ENCODE results near the gene PIGV. TPM values are rescaled to one million over a fixed set of nuclear protein-coding genes. Genes with fewer than 3 reads are reported as not detected.

Gene PIGV
- total RNA-seq, 2 experiments from 2014 or later = 10.3 to 18.0 TPM

GRCh38 chr1:26827663-26828062, 39.9 kb downstream of the PIGV start:
- Histone ChIP-seq H3K79me2 (ENCODE audit: insufficient read depth, low read depth, low read length) (peaks cover 6% of the 10 kb centered on the region; the same call in 1 of the 2 replicates), H3K27ac (ENCODE audit: low read depth, low read length, poor library complexity, severe bottlenecking) (no peak overlapping the region), H3K4me1 (ENCODE audit: insufficient read depth, low read length, poor library complexity, severe bottlenecking) (peaks cover 41% of the 10 kb centered on the region), H3K4me2 (ENCODE audit: low read length) (peak overlapping the region; percentile 79), H3K4me3 (ENCODE audit: low read depth, low read length, poor library complexity, severe bottlenecking) (peak overlapping the region; percentile 71), H3K9me3 (ENCODE audit: low read length) (no peaks in the 10 kb centered on the region), H3K36me3 (ENCODE audit: insufficient read depth, low read length) (peaks cover 7% of the 10 kb centered on the region; the same call in 1 of the 2 replicates), H3K9me2 (ENCODE audit: insufficient read depth, low read length) (no peaks in the 10 kb centered on the region), H4K20me1 (ENCODE audit: insufficient read depth, low read length) (no peaks in the 10 kb centered on the region), H2AFZ (ENCODE audit: low read length) (no peak overlapping the region)
- no peak for DNase-seq (ENCODE audit: low spot score)
- intact Hi-C loops (cut with micrococcal nuclease; ENCODE audit: unreplicated experiment) = no loop called here
- ChIA-PET POLR2A (no interaction called here), CTCF (ENCODE audit: unreplicated experiment) (interaction anchor here (0.9 kb wide), 1 partner anchor 17 kb away, joined by 3 read pairs; no protein-coding TSS in a partner anchor)
- no TSS peak for BruUV-seq (replicated peaks)
- TF ChIP-seq EZH2phosphoT487 (IDR thresholded peaks at IDR 0.05; ENCODE audit: borderline replicate concordance, low read depth, low read length) (no peak), CTCF (conservative IDR thresholded peaks at IDR 0.05; ENCODE audit: low read length) (no peak)

- Histone ChIP-seq H3K9me2 (ENCODE audit: insufficient read depth, low read length) (no peaks in the 10 kb centered on the region), H3K9me3 (ENCODE audit: low read length) (no peaks in the 10 kb centered on the region), H4K20me1 (ENCODE audit: insufficient read depth, low read length) (no peaks in the 10 kb centered on the region), H3K27ac (ENCODE audit: low read depth, low read length, poor library complexity, severe bottlenecking) (peak overlapping the region; percentile 37), H3K79me2 (ENCODE audit: insufficient read depth, low read depth, low read length) (peaks cover 6% of the 10 kb centered on the region; the same call in 1 of the 2 replicates), H3K4me2 (ENCODE audit: low read length) (peak overlapping the region; percentile 79), H3K36me3 (ENCODE audit: insufficient read depth, low read length) (peaks cover 15% of the 10 kb centered on the region; the same call in 1 of the 2 replicates), H3K4me1 (ENCODE audit: insufficient read depth, low read length, poor library complexity, severe bottlenecking) (peaks cover 48% of the 10 kb centered on the region), H2AFZ (ENCODE audit: low read length) (no peak overlapping the region), H3K4me3 (ENCODE audit: low read depth, low read length, poor library complexity, severe bottlenecking) (peak overlapping the region; percentile 40)
- no TSS peak for BruUV-seq (replicated peaks)
- ChIA-PET POLR2A (interaction anchor here (1.2 kb wide), 1 partner anchor 37 kb away, joined by 5 read pairs; no protein-coding TSS in a partner anchor), CTCF (ENCODE audit: unreplicated experiment) (interaction anchor here (0.9 kb wide), 1 partner anchor 18 kb away, joined by 3 read pairs; no protein-coding TSS in a partner anchor)
- TF ChIP-seq CTCF (conservative IDR thresholded peaks at IDR 0.05; ENCODE audit: low read length) (no peak), EZH2phosphoT487 (IDR thresholded peaks at IDR 0.05; ENCODE audit: borderline replicate concordance, low read depth, low read length) (no peak)
- peak; percentile 33 for DNase-seq (ENCODE audit: low spot score)
- intact Hi-C loops (cut with micrococcal nuclease; ENCODE audit: unreplicated experiment) = no loop called here
Observed at GRCh38 chr1:26828411-26828991, 40.8 kb downstream of the PIGV start.
